ENCODE data around the gene CPXM2.

Gene CPXM2

GRCh38 chr10:123715546-123715945 is 176.1 kb downstream of the CPXM2 start:
- CTCF ChIA-PET, result interaction anchor here (1.3 kb wide), 1 partner anchor 36 kb away, joined by 3 read pairs; no protein-coding TSS in a partner anchor
- POLR2A ChIA-PET, result no interaction called here
- WGBS (ENCODE audit: insufficient coverage), result 78% methylated on average over 2 of the region's 2 CpGs
- H3K27ac ChIP-seq (ENCODE audit: insufficient read depth in 1 of 2, low read depth in 1 of 2, low read length in 2 of 2, poor library complexity in 1 of 2, severe bottlenecking in 2 of 2), result no peak overlapping the region
- DNase-seq, result no peak
- H3K27me3 ChIP-seq (replicated peaks in 2 of 5; ENCODE audit: control insufficient read depth in 4 of 5, insufficient read depth in 5 of 5, low read length in 4 of 5), result peaks cover 0 to 5% (median 0%) of the 10 kb centered on the region in 5 experiments
- H3K36me3 ChIP-seq (ENCODE audit: control insufficient read depth in 4 of 4, insufficient read depth in 4 of 4, low read length in 3 of 4), result no peaks in the 10 kb centered on the region
- H3K4me3 ChIP-seq (ENCODE audit: control insufficient read depth in 1 of 7, extremely low read depth in 1 of 7, insufficient read depth in 4 of 7, low read depth in 2 of 7, low read length in 6 of 7), result no peak overlapping the region
- no peaks in the 10 kb centered on the region for H3K4me1 ChIP-seq (ENCODE audit: control extremely low read depth in 1 of 4, control insufficient read depth in 4 of 4, insufficient read depth in 4 of 4, low read length in 3 of 4)
- peaks cover 0 to 7% (median 0%) of the 10 kb centered on the region in 5 experiments for H3K9me3 ChIP-seq (ENCODE audit: control extremely low read depth in 1 of 5, control insufficient read depth in 4 of 5, insufficient read depth in 2 of 5, low read depth in 1 of 5, low read length in 4 of 5)

- ChIA-PET POLR2A (no interaction called here), CTCF (no interaction called here)
- WGBS (ENCODE audit: insufficient coverage), result 90% methylated on average over 2 of the region's 4 CpGs
- H3K36me3 ChIP-seq (ENCODE audit: control insufficient read depth in 4 of 4, insufficient read depth in 4 of 4, low read length in 3 of 4), result no peaks in the 10 kb centered on the region
- DNase-seq, result no peak
- peaks cover 0 to 13% (median 2%) of the 10 kb centered on the region in 5 experiments for H3K27me3 ChIP-seq (replicated peaks in 2 of 5; ENCODE audit: control insufficient read depth in 4 of 5, insufficient read depth in 5 of 5, low read length in 4 of 5)
- H3K9me3 ChIP-seq (ENCODE audit: control extremely low read depth in 1 of 5, control insufficient read depth in 4 of 5, insufficient read depth in 2 of 5, low read depth in 1 of 5, low read length in 4 of 5), result no peaks in the 10 kb centered on the region
- H3K4me3 ChIP-seq (ENCODE audit: control insufficient read depth in 1 of 7, extremely low read depth in 1 of 7, insufficient read depth in 4 of 7, low read depth in 2 of 7, low read length in 6 of 7), result no peak overlapping the region
- H3K27ac ChIP-seq (ENCODE audit: insufficient read depth in 1 of 2, low read depth in 1 of 2, low read length in 2 of 2, poor library complexity in 1 of 2, severe bottlenecking in 2 of 2), result no peak overlapping the region
- no peaks in the 10 kb centered on the region for H3K4me1 ChIP-seq (ENCODE audit: control extremely low read depth in 1 of 4, control insufficient read depth in 4 of 4, insufficient read depth in 4 of 4, low read length in 3 of 4)
Observed at GRCh38 chr10:123706236-123706635, 185.4 kb downstream of the CPXM2 start.

- H3K4me1 ChIP-seq (ENCODE audit: control extremely low read depth in 1 of 4, control insufficient read depth in 4 of 4, insufficient read depth in 4 of 4, low read length in 3 of 4), result no peaks in the 10 kb centered on the region
- no peak overlapping the region for H3K4me3 ChIP-seq (ENCODE audit: control insufficient read depth in 1 of 7, extremely low read depth in 1 of 7, insufficient read depth in 4 of 7, low read depth in 2 of 7, low read length in 6 of 7)
- ChIA-PET POLR2A (no interaction called here), CTCF (no interaction called here)
- no peak for DNase-seq
- no peaks in the 10 kb centered on the region for H3K36me3 ChIP-seq (ENCODE audit: control insufficient read depth in 4 of 4, insufficient read depth in 4 of 4, low read length in 3 of 4)
- H3K27me3 ChIP-seq (replicated peaks in 2 of 5; ENCODE audit: control insufficient read depth in 4 of 5, insufficient read depth in 5 of 5, low read length in 4 of 5), result peaks cover 0 to 11% (median 2%) of the 10 kb centered on the region in 5 experiments
- H3K9me3 ChIP-seq (ENCODE audit: control extremely low read depth in 1 of 5, control insufficient read depth in 4 of 5, insufficient read depth in 2 of 5, low read depth in 1 of 5, low read length in 4 of 5), result no peaks in the 10 kb centered on the region
- H3K27ac ChIP-seq (ENCODE audit: insufficient read depth in 1 of 2, low read depth in 1 of 2, low read length in 2 of 2, poor library complexity in 1 of 2, severe bottlenecking in 2 of 2), result no peak overlapping the region
- 6% methylated on average over 5 of the region's 6 CpGs for WGBS (ENCODE audit: insufficient coverage)
Observed at GRCh38 chr10:123704812-123705211, 186.8 kb downstream of the CPXM2 start.

GRCh38 chr10:123704076-123704475 is 187.5 kb downstream of the CPXM2 start:
- 96% methylated on average over 6 of the region's 8 CpGs for WGBS (ENCODE audit: insufficient coverage)
- ChIA-PET CTCF (no interaction called here), POLR2A (no interaction called here)
- Histone ChIP-seq H3K4me3 (ENCODE audit: control insufficient read depth in 1 of 7, extremely low read depth in 1 of 7, insufficient read depth in 4 of 7, low read depth in 2 of 7, low read length in 6 of 7) (no peak overlapping the region), H3K27ac (ENCODE audit: insufficient read depth in 1 of 2, low read depth in 1 of 2, low read length in 2 of 2, poor library complexity in 1 of 2, severe bottlenecking in 2 of 2) (no peak overlapping the region), H3K4me1 (ENCODE audit: control extremely low read depth in 1 of 4, control insufficient read depth in 4 of 4, insufficient read depth in 4 of 4, low read length in 3 of 4) (no peaks in the 10 kb centered on the region), H3K27me3 (replicated peaks in 2 of 5; ENCODE audit: control insufficient read depth in 4 of 5, insufficient read depth in 5 of 5, low read length in 4 of 5) (peaks cover 0 to 10% (median 2%) of the 10 kb centered on the region in 5 experiments), H3K36me3 (ENCODE audit: control insufficient read depth in 4 of 4, insufficient read depth in 4 of 4, low read length in 3 of 4) (no peaks in the 10 kb centered on the region), H3K9me3 (ENCODE audit: control extremely low read depth in 1 of 5, control insufficient read depth in 4 of 5, insufficient read depth in 2 of 5, low read depth in 1 of 5, low read length in 4 of 5) (no peaks in the 10 kb centered on the region)
- DNase-seq, result no peak

GRCh38 chr10:123703195-123703790 is 188.3 kb downstream of the CPXM2 start:
- ChIA-PET CTCF (no interaction called here), POLR2A (no interaction called here)
- WGBS (ENCODE audit: insufficient coverage), result 80% methylated on average over 6 of the region's 6 CpGs
- no peak for DNase-seq
- Histone ChIP-seq H3K27ac (ENCODE audit: insufficient read depth in 1 of 2, low read depth in 1 of 2, low read length in 2 of 2, poor library complexity in 1 of 2, severe bottlenecking in 2 of 2) (no peak overlapping the region), H3K36me3 (ENCODE audit: control insufficient read depth in 4 of 4, insufficient read depth in 4 of 4, low read length in 3 of 4) (no peaks in the 10 kb centered on the region), H3K27me3 (replicated peaks in 2 of 5; ENCODE audit: control insufficient read depth in 4 of 5, insufficient read depth in 5 of 5, low read length in 4 of 5) (peaks cover 0 to 10% (median 2%) of the 10 kb centered on the region in 5 experiments), H3K4me3 (ENCODE audit: control insufficient read depth in 1 of 7, extremely low read depth in 1 of 7, insufficient read depth in 4 of 7, low read depth in 2 of 7, low read length in 6 of 7) (no peak overlapping the region), H3K9me3 (ENCODE audit: control extremely low read depth in 1 of 5, control insufficient read depth in 4 of 5, insufficient read depth in 2 of 5, low read depth in 1 of 5, low read length in 4 of 5) (no peaks in the 10 kb centered on the region), H3K4me1 (ENCODE audit: control extremely low read depth in 1 of 4, control insufficient read depth in 4 of 4, insufficient read depth in 4 of 4, low read length in 3 of 4) (no peaks in the 10 kb centered on the region)

Measured in common myeloid progenitor, CD34-positive (primary cell).